Lower leg skin (tissue), 3 donors: ENCODE data around the gene PRICKLE4.

ENCODE experiments used
- CTCF ChIP-seq, 3 donors: fragments of 450-650 bp; IDR thresholded peaks; one replicate each; pipeline ENCODE4 v1.5.1; 2016; ENCODE audit warnings: antibody characterized with exemption in 3 of 3, mild to moderate bottlenecking in 3 of 3, moderate library complexity in 2 of 3
- POLR2A ChIP-seq, 2 donors: fragments of 450-650 bp; IDR thresholded peaks; one replicate each; pipeline ENCODE4 v1.6.1; 2016 to 2017; ENCODE audit warnings: antibody characterized with exemption in 2 of 2, mild to moderate bottlenecking in 1 of 2, moderate library complexity in 1 of 2

DNA sequence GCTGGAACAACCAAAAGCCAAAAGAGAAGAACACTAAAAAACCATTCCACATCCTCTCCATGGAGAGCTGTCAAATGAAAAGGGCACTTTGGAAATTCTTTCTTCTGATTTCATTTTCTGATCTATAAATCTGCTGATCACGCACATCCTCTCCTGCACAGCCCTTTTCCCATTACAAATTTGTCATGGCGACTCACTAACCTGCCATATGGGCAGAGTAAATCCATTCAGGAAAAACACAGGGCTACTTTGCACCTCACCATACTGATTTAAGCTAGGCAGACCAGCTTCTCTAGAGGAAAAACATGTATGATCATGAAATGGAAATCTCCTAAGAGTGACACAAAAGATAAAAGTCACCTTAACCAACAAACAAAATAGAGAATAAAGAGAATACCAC, 32.9 kb downstream of the PRICKLE4 start:
- TF ChIP-seq CTCF (IDR thresholded peaks at IDR 0.05) (no peak), POLR2A (IDR thresholded peaks at IDR 0.05) (no peak)
